Activated CD4-positive, alpha-beta T cell treated with anti-CD3 and anti-CD28 coated beads, Interleukin-2, amount 50 U/mL, for 48 hours (primary cell): Measurements from ENCODE around the gene PLXNA1.

Experiments
- DNase-seq, 2 experiments: peaks; one replicate each; pipeline ENCODE4 v3.0.0-alpha.2; 2020

The PLXNA1 gene

DNA sequence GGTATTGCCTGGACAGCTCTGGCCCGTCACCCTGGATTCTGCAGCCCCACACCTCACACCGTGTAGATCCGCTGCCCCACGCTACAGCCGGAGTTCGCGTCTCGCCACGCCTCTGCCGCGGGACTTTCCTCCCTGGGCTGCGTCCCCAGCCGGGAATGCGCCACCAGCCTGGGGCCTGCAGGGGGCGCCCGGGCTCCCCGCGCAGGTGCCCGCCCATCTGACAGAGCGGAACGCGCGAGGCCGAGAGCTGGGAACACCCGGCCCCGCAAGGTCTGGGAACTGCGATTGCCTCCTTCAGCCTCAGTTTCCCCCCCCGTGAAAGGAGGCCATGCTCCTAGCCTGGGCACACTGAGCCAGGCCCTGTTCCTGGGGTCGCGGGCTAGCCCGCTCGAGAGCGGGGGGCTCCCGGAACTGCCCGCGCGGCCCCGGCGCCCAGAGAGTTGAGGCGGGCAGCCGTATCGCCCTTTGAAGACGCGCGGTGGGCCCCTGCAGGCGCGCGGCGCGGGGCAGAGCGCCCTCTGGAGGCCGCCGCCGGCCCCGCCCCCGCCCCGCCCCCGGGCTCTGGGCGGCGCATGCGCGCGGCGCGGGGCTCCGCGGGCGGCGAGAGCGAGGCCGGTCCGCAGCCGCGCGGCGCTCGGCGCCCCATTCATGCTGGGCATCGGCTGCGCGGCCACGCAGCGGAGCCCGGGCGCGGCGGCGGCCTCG, at the start of gene PLXNA1:
PLXNA1 (plus strand) TSS at position 645 of the 705 bp plus-strand sequence. CDS start 5,479 bp downstream, outside the sequence.
- DNase-seq: peak; percentile 80 to 84

DNA sequence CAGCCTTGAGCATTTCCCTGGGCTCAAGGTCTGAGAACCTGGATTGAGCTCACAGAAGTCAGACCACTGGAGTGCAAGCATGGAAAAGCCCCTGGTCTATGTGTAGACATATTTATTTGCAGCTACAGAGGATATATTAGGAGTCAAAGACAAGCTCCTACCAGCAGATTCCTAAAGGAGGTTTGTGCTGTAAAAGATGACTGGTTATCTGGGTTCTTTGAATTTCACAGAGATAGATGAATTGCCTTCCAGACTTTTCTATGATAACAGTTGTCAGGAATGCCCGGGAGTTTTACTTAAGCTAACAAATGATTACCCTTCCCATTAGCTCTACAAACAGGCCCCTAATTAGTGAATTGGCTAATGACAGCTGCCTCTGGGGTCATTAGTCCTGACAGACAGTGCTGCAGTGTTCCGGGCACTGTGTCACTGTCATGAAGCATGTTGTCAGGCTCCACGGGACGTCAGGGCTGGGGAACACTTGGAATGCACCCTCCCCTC, 48.8 kb upstream of the PLXNA1 start:
- no peak for DNase-seq

DNA sequence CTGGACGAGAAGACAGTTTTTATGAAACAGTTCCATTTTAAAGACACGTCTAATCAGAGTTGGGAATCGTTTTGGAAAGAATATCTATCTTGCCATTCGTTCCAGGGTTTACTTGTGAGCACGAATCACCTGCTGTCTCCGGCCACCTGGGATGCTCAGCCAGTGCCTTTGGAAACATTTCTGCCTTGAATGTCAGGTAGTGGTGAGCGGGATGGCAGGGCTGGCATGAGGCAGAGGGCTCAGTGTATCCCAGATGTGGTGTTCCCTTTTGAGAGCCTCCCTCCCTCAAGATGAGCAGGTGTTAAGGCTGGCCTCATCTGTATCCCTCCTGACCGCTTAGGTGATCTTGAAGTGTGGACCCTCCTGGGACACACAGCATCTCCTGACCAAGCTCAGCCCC, 47.9 kb upstream of the PLXNA1 start:
- no peak for DNase-seq

DNA sequence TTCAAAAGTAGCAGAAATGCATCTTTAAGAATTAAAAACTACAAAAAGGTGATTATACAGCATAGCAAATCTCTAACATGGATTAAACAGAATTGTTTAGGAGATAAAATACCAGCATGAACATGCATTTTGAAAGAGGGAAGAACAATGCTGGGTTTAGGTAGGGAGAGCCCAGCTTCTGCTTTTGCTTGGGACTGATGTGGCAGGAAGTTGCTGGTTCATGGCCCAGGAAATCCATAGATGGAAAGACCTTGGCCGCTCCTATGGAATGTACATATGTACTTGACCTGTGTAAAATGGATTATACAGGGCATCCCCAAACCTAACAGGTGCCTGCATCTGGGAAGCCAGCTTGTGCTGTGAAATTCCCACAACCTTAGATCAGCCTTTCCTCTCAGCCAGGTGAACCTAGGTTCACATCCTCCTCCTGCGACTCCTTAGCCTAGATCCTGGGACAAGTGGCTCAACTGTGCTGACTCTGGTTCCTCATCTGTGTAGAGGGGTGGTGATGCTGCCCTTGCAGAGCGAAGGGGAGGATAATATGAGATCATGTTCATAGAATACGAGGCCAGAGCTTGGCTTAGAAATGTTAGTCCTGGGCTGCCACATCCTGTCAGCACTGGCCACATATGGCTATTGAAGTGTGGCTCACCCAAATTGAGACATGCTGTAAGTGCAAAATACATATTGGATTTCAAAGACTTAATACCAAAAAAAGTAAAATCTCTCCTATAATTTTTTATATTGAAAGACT, 47.0 kb upstream of the PLXNA1 start:
- DNase-seq: no peak

DNA sequence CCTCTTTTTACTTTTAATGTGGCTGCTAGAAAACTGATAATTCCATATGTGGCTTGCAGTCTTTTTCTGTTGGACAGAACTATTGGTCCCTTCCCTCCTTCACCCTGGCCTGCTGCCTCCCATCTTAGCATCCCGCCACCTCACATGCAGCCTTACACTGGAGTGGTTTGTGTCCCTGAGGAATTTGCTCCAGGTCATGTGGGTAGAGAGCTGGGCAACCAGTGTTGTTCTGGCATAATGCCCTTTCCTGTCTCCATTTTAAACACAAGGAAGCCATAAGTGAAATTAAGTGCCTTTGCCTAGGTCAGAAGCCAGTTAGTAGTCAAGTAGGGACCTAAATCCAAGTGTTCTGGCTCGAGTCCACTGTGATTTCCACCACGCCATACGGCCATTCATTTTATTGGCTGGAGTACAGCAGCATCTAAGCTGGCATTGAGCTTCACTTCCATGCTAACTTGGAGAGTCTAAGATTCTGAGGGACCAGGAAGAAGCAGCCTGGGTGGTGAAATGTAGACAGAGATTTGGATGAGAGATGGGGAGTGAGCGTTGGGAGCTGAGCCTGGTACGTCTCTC, 46.0 kb upstream of the PLXNA1 start:
- DNase-seq: no peak

DNA sequence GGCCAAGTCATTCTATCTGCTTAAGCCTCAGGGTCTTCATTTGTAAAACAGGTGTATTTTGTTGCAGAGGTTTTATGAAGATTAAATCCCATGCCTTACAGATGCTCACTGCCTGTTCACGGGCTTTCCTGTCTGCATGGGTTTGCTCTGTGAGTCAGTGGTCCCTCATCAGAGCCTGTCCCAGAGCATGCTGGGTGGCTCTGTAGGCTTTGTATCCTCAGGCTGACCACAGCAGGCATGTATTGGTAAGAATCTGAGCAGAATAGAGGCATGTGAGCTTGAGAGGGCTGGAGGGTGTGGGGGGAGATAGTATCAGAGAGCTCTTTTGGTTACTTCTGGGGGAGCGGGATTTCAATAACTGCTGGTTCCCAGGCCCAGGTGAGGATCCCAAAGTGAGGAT, 45.4 kb upstream of the PLXNA1 start:
- DNase-seq: no peak

DNA sequence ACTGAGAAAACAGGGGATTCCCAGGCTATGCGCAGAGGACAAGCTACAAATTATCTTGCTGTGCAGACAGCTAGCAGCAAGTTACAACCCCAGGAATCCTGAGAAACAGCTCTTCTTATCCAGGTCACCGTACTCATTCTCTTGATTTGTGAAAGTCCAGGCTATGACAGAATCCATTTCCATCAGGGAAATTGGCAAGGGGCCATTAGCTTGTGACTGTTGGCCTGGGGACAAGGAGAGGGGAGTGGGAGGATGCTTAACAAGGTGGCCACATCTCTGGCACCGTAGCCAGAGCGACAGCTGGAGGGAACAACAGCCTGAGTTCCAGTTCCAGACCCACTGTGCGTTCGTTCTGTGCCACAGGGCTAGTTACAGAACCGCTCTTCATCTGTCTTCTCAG, 44.9 kb upstream of the PLXNA1 start:
- DNase-seq: no peak

DNA sequence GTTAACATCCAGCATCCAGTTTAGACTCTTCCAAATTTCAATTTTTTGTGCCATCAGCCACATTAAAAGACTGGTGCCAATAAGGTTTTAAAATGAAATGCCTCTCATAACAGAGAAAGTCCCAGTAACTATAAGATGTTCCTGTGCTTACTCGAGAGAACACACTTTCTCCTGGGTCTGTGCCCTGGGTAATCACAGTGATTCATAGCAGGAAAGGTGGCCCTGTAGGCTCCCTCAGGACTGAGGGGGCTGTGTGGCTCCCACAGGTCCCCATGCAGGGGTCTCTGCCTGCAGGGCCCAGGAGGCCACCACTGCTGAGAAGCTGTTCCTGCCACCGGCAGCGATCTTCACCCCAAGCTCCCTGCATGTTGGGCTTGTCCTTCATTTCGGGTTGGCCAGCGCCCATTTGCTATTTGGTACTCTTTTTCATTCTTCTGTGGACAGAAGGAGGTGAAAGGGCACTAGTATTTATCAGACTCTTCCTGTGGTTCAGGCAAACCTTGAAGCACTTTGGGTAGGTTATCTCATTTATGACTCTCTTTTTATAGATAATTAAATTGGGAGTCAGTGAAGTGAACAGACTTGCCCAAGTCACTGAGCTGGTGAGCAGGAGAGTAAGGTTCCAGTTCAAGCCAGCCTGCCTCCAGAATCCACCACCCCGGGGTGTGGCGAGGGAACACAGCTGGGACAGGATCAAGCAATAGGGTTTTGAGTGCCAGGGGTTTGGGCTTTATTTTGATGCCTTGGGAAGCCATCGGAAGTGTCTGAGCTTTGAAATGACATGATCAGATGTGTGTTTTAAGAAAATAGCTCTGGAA, 44.2 kb upstream of the PLXNA1 start:
- no peak for DNase-seq

DNA sequence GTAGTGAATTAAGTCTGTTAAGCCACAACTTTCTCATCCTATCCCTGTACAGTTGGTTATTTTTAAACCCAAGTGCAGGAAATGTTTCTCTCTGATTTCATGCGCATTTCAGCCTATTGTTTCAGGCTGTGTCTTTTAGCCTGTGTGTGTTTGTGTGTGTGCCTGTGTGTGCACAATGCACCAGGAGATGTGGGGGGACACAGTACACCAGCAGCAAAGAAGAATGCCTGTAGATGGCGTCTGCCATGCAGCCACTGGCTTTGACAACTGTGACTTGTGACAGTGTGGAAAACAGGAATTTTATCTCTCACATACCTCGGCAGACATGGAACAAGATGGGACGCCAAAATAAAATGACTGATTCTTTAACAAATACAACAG, 43.6 kb upstream of the PLXNA1 start:
- no peak for DNase-seq

DNA sequence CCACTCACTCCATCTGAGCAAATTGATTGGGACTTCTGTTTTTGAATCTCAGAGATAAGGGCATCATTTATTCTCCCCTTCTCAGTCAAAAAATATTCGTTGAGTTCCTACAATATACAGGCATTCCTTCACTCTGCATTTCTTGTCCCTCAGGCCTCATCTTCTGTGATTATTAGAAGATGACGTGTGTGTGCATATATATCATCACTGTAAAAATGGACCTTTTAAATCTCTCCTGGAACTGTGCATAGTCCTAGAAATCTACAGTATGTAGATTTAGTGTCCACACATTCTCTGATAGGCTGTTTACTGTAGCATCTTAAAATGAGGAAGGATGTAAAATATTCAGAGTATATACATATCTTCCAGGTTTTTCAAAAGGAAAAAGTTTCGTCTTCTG, 43.2 kb upstream of the PLXNA1 start:
- DNase-seq: no peak

DNA sequence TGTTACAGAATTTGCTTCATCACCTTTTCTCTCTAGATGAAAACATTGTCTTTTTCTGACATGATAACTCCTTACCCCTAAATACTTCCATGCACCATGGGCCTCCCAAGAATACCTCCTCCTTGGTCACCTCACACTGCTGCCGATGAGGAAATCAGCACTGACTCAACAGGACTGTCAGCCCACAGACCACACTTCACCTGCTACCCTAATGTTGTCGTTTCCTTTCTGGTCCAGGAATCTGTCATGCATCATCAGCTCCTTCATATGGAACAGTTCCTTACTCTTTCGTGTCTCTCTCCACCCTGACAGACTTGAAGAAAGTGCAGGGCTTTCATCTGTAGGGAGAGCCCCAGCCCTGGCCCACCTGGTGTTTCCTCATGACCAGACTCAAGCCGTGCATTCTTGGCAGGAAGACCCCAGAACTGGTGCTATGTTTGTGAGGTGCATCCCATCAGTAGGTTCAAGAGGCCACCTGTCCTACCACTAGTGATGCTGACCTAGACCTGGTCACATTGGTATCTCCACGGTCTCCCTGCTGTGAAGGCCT, 41.1 kb upstream of the PLXNA1 start:
- no peak for DNase-seq

DNA sequence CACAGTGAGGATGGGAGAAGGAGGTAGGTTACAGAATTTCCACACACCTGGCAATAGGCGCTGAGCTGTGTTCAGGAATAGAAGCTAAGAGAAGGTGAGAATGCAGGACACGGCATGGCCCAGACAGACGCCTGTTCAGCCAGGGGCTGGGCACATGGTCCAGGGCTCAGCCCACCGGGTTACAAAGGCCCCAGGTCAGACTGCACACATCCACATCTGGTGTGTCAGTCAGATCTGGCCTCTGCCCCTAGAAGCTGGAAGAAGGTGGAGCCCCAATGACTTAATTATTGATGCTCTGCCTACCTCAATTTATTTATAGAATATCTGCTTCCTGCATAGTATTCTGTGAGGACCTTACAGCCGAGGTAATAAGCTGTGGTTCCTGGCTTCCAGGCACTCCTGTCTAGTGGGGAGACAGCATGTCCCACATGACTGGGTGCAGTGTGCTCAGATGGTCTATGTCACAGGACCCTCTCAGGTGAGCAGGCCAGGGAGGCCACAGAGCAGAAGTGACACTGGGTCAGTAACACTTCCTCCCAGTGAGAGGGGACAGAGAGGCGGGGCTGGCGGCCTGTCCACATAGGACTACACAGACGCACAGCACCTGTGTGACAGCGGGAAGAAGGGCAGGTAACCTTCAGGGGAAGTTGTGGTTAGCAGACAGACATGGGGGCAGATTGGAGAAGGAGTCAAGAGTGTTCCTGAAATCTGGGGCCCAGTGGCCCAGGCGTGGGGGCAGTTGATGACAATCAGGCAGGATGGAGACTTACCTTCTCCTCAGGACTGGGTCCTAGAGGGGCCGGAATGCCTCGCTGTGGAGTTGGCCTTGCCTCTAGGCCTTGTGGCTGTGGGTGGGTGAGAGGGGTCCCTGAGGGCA, 38.6 kb upstream of the PLXNA1 start:
- DNase-seq: no peak

DNA sequence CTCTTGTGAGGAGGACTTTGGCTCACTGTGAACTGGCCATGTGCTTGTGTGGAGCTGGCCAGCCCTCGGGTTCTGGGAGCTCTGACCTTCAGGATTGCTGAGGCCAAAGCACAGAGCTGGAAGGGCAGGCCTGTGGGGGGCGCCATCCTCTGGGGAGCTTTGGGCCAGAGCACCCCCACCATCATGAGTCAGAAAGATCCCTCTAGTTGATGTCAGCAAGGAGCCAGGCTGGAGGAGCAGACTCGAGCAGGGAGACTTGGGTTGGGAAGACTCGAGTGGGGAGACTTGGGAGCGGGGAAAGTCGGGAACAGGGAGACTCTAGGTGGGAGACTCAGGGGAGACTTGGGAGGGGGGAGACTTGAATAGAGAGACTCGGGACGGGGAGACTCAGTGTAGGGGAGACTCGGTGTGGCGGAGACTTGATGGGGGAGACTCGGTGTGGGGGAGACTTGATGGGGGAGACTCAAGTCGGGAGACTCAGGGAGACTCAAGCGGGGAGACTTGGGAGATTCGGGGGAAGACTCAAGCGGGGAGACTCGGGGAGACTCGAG, 37.7 kb upstream of the PLXNA1 start:
- DNase-seq: no peak

DNA sequence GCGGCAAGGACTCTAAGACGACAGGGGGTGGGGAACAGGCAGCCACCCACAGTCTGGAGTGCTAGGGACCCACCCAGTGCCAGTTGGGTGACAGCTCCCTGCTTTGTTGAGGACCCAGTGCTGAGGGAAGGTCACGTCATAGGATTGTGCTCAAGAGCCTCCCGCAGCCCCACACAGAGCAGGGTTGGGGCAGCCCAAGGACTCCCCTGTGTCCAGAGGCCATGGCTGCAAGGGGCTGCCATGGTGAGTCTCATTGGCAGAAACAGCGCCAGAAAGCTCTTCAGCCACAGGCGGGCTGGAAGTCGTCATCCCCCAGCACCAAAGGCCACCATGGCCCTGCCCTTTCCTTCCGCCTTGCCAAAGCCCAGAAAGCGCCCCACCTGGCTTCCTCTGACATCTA, 37.0 kb upstream of the PLXNA1 start:
- DNase-seq: no peak

DNA sequence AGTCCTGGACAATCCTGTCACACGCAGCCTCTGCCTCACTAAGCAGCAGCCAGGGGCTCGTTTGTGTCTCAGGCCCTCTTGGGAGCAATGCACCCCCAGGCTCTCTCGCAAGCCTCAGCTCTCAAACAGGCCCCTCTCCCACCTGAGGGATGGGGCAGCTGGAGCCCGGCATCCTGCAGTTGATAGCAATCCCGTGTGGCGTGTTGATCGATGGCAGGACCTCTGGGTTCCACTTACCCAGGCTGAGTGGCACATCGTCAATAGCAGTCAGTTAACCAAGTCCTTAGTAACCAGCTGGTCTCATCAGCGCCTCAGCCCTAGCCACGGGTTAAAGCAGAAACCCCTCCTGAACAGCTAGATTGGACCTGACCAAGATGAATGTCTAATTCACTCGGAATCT, 36.5 kb upstream of the PLXNA1 start:
- no peak for DNase-seq

DNA sequence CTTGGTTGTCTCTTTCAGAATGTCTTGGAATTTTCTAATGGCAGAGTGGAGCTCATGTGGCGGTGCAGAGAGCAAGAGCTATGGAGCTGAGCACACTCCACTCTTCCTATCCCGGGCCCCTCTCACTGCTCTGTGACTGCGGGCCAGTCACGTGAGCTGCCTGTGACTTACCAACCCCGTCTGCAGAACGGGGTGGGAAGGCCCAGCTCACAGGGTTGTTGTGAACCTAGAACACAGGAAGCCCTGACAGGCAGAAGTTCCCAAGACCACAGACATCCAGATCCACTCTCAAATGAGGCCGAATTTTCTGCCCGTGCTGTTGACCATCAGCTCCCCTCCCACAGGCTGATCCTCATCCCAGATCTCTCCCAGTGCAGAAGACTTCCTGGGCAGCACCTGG, 35.5 kb upstream of the PLXNA1 start:
- no peak for DNase-seq

DNA sequence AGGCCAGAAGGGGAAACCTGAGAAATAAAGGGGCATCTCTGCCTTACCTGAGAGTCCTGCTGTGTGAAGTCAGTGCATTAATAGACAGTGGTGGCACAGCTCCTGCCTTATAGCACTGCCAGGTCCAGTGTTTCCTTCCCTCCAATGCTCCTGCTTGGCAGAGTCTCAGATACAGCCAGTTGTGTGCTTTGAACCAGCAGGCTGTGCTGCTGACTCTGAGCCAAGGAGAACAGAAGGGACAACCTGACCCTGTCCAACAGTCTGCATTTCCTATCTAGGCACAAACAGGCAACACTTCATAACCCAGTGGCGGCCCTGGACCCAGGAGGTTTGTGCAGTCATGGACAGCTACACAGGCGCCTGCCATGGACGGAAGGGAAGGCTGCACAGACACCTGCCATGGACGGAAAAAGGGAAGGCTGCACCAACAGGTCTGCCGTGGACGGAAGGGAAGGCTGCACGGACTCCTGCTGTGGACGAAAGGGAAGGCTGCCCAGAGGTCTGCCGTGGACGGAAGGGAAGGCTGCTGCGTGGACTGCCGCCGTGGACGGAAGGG, 33.9 kb upstream of the PLXNA1 start:
- no peak for DNase-seq

DNA sequence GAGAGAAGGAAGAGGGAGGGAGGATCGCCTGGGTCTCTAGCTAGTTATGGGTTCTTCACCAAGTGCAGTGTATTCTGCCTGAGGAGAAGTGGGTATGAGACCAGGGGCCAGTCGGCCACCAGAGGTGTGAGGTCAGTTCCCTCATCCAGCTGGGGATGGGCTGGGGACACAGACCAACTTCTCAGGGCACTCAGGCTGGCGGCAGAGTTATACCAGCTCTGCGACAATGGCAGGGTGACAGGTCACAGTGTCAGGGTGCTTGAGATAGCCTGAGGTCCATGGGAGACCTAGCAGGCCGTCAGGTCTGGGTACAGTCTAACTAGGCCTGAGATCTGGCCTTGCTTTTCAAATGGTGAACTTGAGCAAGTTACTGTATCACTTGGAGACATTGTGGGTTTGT, 31.4 kb upstream of the PLXNA1 start:
- DNase-seq: no peak

DNA sequence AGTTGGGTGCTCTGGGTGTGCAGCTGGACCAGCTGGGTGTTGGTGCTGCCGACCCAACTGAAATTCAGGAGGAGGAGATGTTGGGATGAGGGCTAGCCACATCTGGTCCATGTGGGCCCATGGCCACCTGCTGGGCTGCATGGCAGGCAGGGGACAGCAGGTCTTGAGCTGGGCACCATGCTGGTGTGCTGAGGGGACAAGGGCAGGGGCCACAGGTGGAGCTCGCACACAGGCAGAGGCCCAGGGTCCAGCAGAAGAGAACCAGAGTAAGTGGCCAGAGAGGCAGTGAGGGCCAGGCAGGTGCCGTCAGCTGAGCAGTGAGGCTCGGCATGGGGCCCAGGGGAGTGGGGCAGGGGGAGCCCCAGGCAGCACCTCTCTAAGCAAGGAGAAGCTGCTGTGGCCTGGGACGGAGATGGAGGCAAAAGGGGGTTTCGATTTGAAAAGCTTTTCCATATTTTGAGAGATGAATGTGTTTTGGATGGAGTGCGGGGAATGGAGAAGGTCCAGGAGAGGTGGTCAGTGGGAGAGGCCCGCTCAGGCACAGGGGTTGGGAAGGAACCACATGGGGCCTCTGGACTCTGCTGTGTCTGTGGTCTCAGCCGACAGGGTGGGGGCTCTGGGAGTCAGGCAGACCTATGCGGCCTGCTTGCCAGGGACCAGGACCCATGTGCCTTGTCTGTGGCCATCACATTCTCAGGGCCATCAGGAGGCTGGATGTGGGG, 30.5 kb upstream of the PLXNA1 start:
- DNase-seq: no peak

DNA sequence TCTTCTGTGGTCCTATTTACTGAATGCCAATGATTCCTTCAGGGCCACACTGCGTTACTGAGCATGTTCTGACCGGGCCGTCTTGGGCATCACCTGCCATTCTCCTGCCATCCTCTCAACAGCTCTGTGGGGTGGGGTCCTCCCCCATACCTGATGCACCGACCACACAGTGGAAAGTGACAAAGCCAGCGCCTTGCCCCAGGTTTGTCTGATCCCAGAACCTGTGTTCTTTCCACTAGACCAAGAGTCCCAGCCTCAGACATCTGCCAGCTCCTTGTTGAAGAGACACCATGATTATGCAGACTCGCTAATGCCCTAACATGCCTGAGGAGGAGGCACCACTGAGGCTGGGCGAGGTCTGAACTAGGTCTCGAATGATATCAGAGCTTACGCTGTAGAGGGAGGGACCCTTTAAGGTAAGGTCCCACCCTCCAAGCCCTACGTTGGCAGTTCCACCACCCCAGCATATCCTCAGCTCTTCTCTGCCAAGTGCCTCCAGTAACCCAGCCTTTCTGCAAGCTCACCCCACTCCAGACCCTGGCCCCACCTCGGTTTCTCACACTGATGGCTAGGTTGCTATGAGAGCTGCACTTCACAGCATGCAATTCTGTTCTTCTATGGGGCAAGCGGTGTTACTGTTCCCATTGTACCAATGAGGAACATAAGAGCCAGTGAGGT, 29.8 kb upstream of the PLXNA1 start:
- DNase-seq: no peak
